BLaER1 treated with 17β-estradiol and CSF1 and Interleukin-3, amounts not matched to agents 10 nM and 100 nM (cell line): ENCODE results near the gene RGL1.
A peak's percentile ranks its signal among the peaks of the same experiment; 100 is the strongest.

Experiments used
- H3K27ac ChIP-seq, 11 experiments: shearing (Covaris generic); formaldehyde crosslinking; 2 replicates each; pipeline ENCODE4 v1.8.1; 2022
- H3K27me3 ChIP-seq, 11 experiments: shearing (Covaris generic); formaldehyde crosslinking; 2 replicates each; pipeline ENCODE4 v1.8.1; 2022
- H3K36me3 ChIP-seq, 11 experiments: shearing (Covaris generic); formaldehyde crosslinking; 2 replicates each; pipeline ENCODE4 v1.8.1; 2022
- H3K4me1 ChIP-seq, 10 experiments: shearing (Covaris generic); formaldehyde crosslinking; 2 replicates each; pipeline ENCODE4 v1.8.1; 2022
- H3K4me2 ChIP-seq, 11 experiments: shearing (Covaris generic); formaldehyde crosslinking; 2 replicates each; pipeline ENCODE4 v1.8.1; 2022
- H3K4me3 ChIP-seq, 10 experiments: shearing (Covaris generic); formaldehyde crosslinking; 2 replicates each; pipeline ENCODE4 v1.8.1; 2022
- H3K9ac ChIP-seq, 11 experiments: shearing (Covaris generic); formaldehyde crosslinking; 2 replicates each; pipeline ENCODE4 v1.8.1; 2022
- H3K9me3 ChIP-seq, 11 experiments: shearing (Covaris generic); formaldehyde crosslinking; replicated peaks in 1 of 11; 2 replicates each; pipeline ENCODE4 v1.8.1; 2022
- H4K20me1 ChIP-seq, 11 experiments: shearing (Covaris generic); formaldehyde crosslinking; 2 replicates each; pipeline ENCODE4 v1.8.1; 2022
- Cebpa-rat ChIP-seq, 11 experiments: shearing (Covaris generic); IDR thresholded peaks; 2 replicates each; pipeline ENCODE4 v1.8.1; 2022

RGL1 gene

GRCh38 chr1:183916574-183916973 is 111.7 kb downstream of the RGL1 start:
- H3K4me3 ChIP-seq: no peak overlapping the region
- peaks cover 41 to 60% (median 44%) of the 10 kb centered on the region in 10 experiments for H3K4me1 ChIP-seq
- peak overlapping the region in 6 of 11 experiments; percentile 2 to 95 (median 76); a peak in 11 of 22 replicates for H3K27ac ChIP-seq
- peaks cover 74 to 100% (median 93%) of the 10 kb centered on the region in 11 experiments for H3K36me3 ChIP-seq
- no peak for TF ChIP-seq Cebpa-rat (IDR thresholded peaks at IDR 0.05)
- peak overlapping the region in 3 of 11 experiments; percentile 4 to 52 (median 38); a peak in 4 of 22 replicates for H3K9ac ChIP-seq
- peak overlapping the region in 4 of 11 experiments; percentile 3 to 35 (median 34); a peak in 5 of 22 replicates for H3K4me2 ChIP-seq
- H4K20me1 ChIP-seq: peaks cover 0 to 54% (median 0%) of the 10 kb centered on the region in 11 experiments; a peak in 5 of 22 replicates
- H3K9me3 ChIP-seq: peaks cover 0 to 13% (median 6%) of the 10 kb centered on the region in 11 experiments; a peak in 8 of 22 replicates
- no peaks in the 10 kb centered on the region for H3K27me3 ChIP-seq

DNA sequence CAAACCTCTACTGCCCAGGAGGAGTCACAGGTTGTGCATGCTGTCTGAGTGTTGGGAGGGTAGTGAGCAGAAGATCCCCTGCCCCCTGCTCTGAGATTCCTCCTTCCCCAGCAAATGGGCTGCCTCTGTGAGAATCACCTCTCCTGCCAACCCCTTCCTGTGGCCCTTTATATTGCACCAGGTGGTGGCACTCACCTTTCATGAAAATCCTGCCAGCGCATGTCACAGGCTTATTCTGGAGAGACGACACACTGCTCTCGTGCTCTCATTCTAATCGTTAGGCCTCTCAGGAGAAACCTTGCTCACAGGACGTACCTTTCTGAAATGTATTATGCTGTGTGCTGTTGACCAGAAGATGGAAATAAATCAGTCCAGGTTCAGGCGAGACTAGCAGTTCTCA is 113.7 kb downstream of the RGL1 start:
- Histone ChIP-seq H3K9ac (no peak overlapping the region), H3K9me3 (peaks cover 0 to under 1% (median 0%) of the 10 kb centered on the region in 11 experiments; a peak in 1 of 22 replicates), H3K27me3 (no peaks in the 10 kb centered on the region), H4K20me1 (peaks cover 0 to 74% (median 0%) of the 10 kb centered on the region in 11 experiments; a peak in 5 of 22 replicates), H3K36me3 (peaks cover 76 to 100% (median 95%) of the 10 kb centered on the region in 11 experiments), H3K4me1 (peaks cover 23 to 40% (median 25%) of the 10 kb centered on the region in 10 experiments), H3K4me3 (no peak overlapping the region), H3K27ac (no peak overlapping the region), H3K4me2 (no peak overlapping the region)
- TF ChIP-seq Cebpa-rat (IDR thresholded peaks at IDR 0.05): no peak

DNA sequence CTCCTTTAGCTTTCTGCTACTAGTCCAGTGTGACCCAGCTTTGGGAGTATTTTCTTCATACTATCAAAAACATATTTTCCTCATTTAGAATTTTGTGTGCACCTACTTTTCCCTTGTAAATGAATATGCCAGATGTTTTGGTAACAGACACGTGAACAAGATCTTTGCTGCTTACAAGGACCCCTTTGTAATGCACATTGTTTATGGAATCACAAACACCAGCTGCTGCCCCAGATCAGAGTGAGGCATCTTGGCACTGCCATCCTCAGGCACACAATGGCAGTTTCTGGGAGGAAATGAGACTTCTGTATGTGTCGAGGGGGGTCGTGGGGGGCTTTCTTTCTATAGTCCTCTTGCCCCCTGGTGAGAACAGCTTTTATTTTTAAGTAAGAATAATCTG is 115.7 kb downstream of the RGL1 start:
- Histone ChIP-seq H3K27ac (no peak overlapping the region), H3K4me2 (no peak overlapping the region), H3K4me3 (no peak overlapping the region), H3K27me3 (no peaks in the 10 kb centered on the region), H3K4me1 (peaks cover 2 to 19% (median 5%) of the 10 kb centered on the region in 10 experiments), H4K20me1 (peaks cover 0 to 94% (median 0%) of the 10 kb centered on the region in 11 experiments; a peak in 5 of 22 replicates), H3K36me3 (peaks cover 87 to 99% (median 96%) of the 10 kb centered on the region in 11 experiments), H3K9ac (0 out of 22 replicates have a peak overlapping the region, but pooled peaks of 1 of the 11 experiments have one; percentile 1), H3K9me3 (no peaks in the 10 kb centered on the region)
- no peak for TF ChIP-seq Cebpa-rat (IDR thresholded peaks at IDR 0.05)

- no peak overlapping the region for H3K9ac ChIP-seq
Measured at GRCh38 chr1:183922197-183922596, 117.3 kb downstream of the RGL1 start.

GRCh38 chr1:183925947-183926346 is 121.0 kb downstream of the RGL1 start:
- peaks cover 0 to 39% (median 0%) of the 10 kb centered on the region in 10 experiments; a peak in 4 of 20 replicates for H3K4me1 ChIP-seq
- peaks cover 0 to 93% (median 0%) of the 10 kb centered on the region in 11 experiments; a peak in 5 of 22 replicates for H4K20me1 ChIP-seq
- H3K4me3 ChIP-seq: no peak overlapping the region
- no peaks in the 10 kb centered on the region for H3K27me3 ChIP-seq
- TF ChIP-seq Cebpa-rat (IDR thresholded peaks at IDR 0.05): no peak
- no peak overlapping the region for H3K4me2 ChIP-seq
- no peaks in the 10 kb centered on the region for H3K9me3 ChIP-seq
- H3K36me3 ChIP-seq: peaks cover 79 to 100% (median 93%) of the 10 kb centered on the region in 11 experiments
- no peak overlapping the region for H3K9ac ChIP-seq
- H3K27ac ChIP-seq: no peak overlapping the region

More at GRCh38 chr1:183922197-183922596, 117.3 kb downstream of the RGL1 start:
- Histone ChIP-seq H3K4me2 (no peak overlapping the region), H3K4me1 (peaks cover 0 to 15% (median 0%) of the 10 kb centered on the region in 10 experiments; a peak in 4 of 20 replicates), H3K36me3 (peaks cover 92 to 100% (median 99%) of the 10 kb centered on the region in 11 experiments), H3K27ac (no peak overlapping the region), H3K4me3 (no peak overlapping the region), H3K27me3 (no peaks in the 10 kb centered on the region), H3K9me3 (no peaks in the 10 kb centered on the region), H4K20me1 (peaks cover 0 to 99% (median 0%) of the 10 kb centered on the region in 11 experiments; a peak in 5 of 22 replicates)
- no peak for TF ChIP-seq Cebpa-rat (IDR thresholded peaks at IDR 0.05)

- Histone ChIP-seq H3K36me3 (peaks cover 71 to 94% (median 83%) of the 10 kb centered on the region in 11 experiments), H3K9me3 (no peaks in the 10 kb centered on the region), H3K27ac (no peak overlapping the region), H3K4me1 (peaks cover 0 to 45% (median 0%) of the 10 kb centered on the region in 10 experiments; a peak in 4 of 20 replicates), H3K4me3 (no peak overlapping the region), H3K27me3 (no peaks in the 10 kb centered on the region), H3K9ac (peak overlapping the region in 1 of 11 experiments; percentile 11; a peak in 1 of 22 replicates), H4K20me1 (peaks cover 0 to 85% (median 0%) of the 10 kb centered on the region in 11 experiments; a peak in 5 of 22 replicates), H3K4me2 (no peak overlapping the region)
- TF ChIP-seq Cebpa-rat (IDR thresholded peaks at IDR 0.05): no peak
Measured at GRCh38 chr1:183926983-183927382, 122.1 kb downstream of the RGL1 start.

DNA sequence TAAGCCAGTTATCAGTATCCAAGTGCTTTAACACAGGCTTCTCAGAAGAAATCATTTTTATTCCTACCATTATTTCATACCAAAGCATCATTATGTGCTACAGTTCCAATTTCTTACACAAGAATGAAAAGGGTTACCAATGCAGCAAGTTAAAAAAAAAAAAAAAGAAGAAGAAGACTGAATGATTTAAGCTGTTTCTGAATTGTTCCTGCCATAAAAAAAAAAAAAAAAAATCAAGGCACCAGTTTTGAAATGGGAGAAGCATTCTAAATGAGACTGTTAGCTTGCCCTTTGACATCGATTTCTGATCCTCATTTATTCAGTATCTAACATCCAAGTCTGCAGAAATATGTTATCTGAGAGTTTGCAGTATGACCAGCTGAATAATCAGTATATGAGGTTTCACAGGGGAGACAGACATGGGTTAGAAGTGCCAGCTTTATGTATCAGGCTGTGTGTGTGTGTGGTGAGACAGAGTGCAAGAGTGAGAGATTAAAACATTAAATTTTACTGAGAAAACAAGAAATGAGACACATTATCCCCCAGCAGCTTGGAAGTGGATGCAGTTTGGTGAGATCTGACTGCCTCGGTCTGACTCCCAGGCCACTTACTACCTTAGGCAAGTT is 126.8 kb downstream of the RGL1 start:
- no peaks in the 10 kb centered on the region for H3K27me3 ChIP-seq
- peaks cover 0 to 87% (median 0%) of the 10 kb centered on the region in 10 experiments; a peak in 6 of 20 replicates for H3K4me1 ChIP-seq
- peaks cover 27 to 46% (median 35%) of the 10 kb centered on the region in 11 experiments for H3K36me3 ChIP-seq
- H3K4me3 ChIP-seq: no peak overlapping the region
- no peaks in the 10 kb centered on the region for H3K9me3 ChIP-seq
- H4K20me1 ChIP-seq: peaks cover 0 to 46% (median 0%) of the 10 kb centered on the region in 11 experiments; a peak in 5 of 22 replicates
- H3K4me2 ChIP-seq: no peak overlapping the region; a peak in 2 of 22 replicates
- no peak for TF ChIP-seq Cebpa-rat (IDR thresholded peaks at IDR 0.05)
- H3K9ac ChIP-seq: no peak overlapping the region
- H3K27ac ChIP-seq: peak overlapping the region in 1 of 11 experiments; percentile 20; a peak in 2 of 22 replicates

- no peak overlapping the region; a peak in 1 of 22 replicates for H3K4me2 ChIP-seq
Measured at GRCh38 chr1:183932412-183932811, 127.5 kb downstream of the RGL1 start.

More at GRCh38 chr1:183932412-183932811, 127.5 kb downstream of the RGL1 start:
- Histone ChIP-seq H3K9me3 (no peaks in the 10 kb centered on the region), H3K4me1 (peaks cover 0 to 85% (median 0%) of the 10 kb centered on the region in 10 experiments; a peak in 6 of 20 replicates), H4K20me1 (peaks cover 0 to 39% (median 0%) of the 10 kb centered on the region in 11 experiments; a peak in 5 of 22 replicates), H3K4me3 (no peak overlapping the region), H3K9ac (no peak overlapping the region), H3K27ac (peak overlapping the region in 1 of 11 experiments; percentile 2; a peak in 1 of 22 replicates), H3K36me3 (peaks cover 20 to 40% (median 28%) of the 10 kb centered on the region in 11 experiments), H3K27me3 (no peaks in the 10 kb centered on the region)
- no peak for TF ChIP-seq Cebpa-rat (IDR thresholded peaks at IDR 0.05)
